ENCODE data around the gene EHF.
"Not testable (repeated sequence)": the region's sequence is repeated elsewhere in the genome, so short reads cannot be mapped to it uniquely, and the experiment has no call there.

The EHF gene

DNA sequence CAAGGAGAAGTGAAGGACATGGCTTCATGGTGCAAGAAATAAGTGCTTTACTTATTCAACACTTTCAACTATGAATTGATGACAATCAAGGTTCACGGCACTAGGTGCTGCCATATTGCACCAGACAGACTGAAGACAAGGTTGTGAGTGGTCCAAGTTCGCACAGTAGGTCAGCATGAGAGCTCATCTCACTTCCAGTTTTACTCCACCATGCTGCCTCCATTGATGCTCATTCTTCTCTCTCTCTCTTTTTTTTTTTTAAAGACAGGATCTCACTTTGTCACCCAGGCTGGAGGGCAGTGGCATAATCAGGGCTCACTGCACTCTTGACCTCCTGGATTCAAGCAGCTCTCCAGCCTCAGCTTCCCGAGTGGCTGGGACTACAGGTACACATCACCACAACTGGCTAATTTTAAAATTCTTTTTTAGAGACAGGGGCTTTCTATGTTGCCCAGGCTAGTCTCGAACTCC, 47.7 kb downstream of the EHF start:
- no peak for DNase-seq (ENCODE audit: low read depth)

DNA sequence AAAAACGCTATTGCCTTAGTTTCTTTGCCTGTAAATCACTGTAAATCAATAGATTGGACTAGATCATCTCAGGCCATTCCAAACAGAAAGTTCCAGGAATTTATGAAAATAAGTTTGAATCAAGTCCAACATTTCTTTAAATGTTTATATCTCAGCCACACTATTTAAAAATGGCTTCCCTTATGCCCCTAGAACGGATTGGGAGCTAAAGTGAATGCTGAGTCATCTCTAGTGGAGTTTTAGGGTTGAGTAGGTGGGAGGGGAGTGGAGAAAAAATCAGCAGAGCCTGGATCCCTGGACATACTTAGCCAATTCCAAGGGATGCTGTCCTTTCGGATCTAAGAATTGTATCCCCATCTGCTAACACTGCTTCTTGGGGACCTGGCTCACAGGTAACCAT, 48.6 kb downstream of the EHF start:
- no peak for DNase-seq (ENCODE audit: low read depth)

DNA sequence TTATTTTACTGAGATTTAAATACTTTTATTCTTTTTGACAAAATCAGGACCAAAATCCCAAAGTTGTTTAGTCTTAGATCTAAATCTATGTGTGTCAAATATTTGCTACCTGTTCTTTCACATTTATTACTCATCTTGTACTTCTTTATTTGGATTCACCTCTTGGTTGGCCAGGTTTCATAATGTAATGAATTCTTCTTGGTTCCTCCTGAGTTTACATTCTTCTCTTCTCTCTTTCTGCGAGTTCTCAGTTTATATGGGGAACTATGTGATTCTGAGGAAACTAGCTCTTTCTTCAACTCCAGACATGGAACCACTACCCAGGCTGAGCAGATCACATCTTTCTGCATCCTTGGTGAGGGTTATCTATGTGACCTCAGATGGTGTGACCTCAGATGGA, 50.2 kb downstream of the EHF start:
- DNase-seq (ENCODE audit: low read depth) = no peak

DNA sequence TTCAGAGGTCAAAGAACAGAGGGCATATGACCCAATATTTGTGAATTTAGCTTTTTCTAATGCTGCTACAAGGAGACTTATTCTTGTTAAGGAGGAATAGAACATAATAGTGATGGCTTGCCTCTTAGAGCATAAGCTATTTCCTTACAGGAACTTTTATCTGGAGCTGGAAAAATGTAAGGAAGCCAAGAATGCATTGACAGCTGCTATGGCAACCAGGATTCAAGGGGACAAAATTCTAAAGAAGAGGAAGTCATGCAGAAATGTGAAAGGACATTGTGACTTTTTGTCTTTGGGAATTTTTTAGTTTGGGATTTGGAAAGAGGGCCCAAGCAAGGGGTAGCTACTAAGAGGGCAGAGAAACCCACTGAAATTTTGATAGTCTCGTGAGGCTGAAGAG, 51.1 kb downstream of the EHF start:
- no peak for DNase-seq (ENCODE audit: low read depth)

DNA sequence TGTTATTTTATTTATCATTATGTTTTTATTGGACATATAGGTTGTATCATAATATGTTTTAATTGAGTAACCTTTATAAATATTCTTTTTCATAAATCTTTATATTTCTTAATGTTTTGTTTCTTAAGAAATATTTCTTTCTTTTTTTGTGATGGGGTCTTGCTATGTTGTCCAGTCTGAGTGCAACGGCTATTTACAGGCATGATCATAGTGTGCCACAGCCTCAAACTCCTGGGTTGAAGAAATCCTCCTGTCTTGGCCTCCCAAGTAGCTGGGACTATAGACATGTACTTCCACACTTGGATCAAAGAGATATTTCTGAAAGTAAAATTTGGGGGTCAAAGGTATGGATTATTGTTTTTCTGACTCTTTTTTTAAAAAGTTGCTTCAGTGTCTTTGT, 53.1 kb downstream of the EHF start:
- DNase-seq (ENCODE audit: low read depth) = no peak

DNA sequence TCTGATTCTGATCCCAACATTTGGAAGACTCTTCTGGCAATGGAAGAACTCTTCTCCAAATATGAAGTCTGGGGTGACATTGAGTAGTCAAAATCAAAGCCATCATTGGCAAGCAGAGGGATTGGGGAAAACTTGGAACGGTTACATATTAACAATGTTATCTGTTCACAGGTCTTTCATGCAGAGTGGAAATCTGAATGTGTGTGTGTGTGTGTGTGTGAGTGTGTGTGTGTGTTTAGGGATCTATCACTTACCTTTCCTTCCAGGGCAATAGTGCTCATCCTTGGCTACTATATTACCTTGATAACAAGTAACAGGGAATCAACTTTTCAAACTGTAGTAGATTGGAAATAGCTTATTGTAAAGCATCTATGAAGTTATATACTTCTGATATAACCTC, 55.3 kb downstream of the EHF start:
- no peak for DNase-seq (ENCODE audit: low read depth)

DNA sequence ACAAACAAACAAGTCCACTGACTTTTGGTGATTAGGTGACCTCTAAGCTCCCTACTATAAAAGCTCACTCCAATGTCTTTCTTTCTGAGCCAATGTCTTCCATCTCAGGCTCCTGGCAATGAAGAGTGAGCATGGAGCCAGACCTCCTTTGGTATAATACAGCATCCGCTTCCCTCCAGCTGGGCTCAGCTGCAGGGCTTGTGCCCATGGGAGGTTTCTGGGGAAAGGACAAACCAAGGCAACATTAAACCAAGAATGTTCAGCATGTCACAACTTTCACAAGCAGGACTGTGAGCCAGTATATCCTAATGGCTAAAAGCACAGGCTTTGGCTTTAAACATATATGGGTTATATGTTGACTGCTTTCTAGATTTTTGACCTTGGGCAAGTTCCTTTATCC, 58.8 kb downstream of the EHF start:
- DNase-seq (ENCODE audit: low read depth) = no peak

DNA sequence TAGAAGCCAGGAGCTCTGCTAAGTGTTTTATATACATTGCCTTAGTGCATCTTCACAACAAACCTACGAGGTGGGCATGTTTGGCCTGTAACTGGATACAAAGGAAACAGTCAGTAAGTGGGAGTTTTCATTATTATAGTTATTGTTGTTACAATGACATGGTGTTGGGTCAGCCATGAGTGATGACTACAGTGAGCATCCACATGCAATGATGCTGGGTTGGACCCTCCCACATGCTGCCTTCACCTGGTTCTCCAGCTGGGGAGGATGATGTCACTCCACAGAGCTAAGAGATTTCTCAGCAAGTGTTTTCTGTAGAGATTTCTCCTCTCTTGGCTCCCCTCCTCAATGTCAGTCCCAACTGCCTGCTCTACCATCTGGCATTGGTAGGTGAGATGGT, 59.3 kb downstream of the EHF start:
- no peak for DNase-seq (ENCODE audit: low read depth)

DNA sequence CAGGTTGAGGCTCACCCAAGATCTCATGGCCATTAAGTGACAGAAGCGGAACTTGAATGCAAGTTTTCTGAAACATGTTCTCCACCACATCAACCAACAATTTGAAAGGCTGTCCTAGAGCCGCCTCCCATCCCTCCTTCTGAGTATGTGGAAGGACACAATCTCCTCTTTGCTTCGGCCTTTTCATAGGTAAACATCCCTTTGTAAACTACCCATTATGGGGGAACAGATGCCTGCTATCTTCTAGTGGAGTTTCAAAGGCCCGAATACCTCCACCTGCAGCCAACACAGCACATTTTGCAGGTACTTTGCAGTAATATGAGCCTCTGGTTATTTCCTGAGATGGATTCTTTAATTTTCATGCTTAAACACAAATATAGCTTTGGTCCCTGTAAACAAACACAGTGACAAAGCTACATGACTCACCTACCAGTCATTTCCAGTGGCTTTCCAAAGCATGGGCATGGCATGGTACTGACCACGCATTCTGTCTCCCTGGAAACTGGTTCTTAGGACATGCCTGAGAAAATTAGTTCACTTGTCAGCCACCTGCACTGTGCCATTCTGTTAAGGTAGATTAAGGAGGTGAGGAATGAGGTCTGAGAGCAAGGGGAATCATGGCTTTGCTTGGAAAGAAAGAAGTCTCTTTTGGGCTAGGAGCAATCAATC, 60.2 kb downstream of the EHF start:
- no peak for DNase-seq (ENCODE audit: low read depth)

DNA sequence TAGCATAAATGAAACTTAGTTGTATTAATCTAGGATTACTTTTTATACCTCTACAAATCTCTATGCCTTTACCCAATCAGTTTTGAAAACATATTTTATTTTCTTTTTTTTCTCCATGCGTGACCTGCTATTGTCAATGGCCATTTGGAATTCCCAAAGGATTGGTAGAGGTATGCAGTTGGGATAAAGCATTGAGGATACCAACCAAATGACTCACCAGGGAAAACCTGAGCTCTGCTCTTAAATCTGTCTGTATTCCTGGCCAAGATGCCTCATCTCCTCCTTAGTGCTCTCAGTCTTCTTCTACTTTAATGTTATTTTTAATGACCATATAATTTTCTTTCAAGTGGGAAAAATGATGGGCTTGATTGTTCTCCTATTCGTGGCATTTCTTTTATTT, 61.9 kb downstream of the EHF start:
- no peak for DNase-seq (ENCODE audit: low read depth)

DNA sequence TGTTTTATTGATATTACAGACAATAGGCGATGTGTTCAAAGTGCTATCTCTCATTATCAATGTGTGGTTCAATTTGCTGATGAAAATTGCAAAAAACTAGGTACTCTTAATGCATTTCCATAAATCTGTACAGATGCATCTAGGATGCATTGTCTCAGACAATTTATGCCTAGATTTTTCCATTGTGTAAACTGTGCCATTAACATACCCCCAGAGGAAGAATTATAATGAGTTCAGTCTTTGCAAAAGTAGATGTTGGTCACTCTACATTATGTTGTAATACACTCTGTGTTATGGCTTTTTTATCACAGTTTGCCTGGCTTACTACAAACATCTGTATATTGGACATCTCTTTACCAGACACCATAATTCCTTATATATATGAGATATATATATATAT, 62.5 kb downstream of the EHF start:
- DNase-seq (ENCODE audit: low read depth) = no peak

DNA sequence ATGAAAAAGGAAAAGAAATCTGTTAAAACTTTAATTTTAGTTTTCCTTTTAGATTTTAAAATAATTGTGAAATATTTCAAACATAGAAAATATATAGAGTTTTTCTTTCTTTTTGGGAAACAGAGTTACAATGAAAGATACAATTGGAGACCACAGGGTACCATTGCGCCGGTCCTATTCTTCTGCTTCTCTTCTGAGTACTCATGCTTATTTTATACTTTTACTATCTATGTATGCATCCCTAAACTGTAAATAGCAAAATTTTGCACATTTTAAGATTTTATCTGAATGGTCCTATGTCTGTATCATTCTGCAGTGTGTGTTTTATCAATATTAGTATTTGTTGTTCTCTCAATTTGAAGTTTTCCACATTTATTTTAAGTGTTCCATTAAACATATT, 65.0 kb downstream of the EHF start:
- DNase-seq (ENCODE audit: low read depth) = no peak

DNA sequence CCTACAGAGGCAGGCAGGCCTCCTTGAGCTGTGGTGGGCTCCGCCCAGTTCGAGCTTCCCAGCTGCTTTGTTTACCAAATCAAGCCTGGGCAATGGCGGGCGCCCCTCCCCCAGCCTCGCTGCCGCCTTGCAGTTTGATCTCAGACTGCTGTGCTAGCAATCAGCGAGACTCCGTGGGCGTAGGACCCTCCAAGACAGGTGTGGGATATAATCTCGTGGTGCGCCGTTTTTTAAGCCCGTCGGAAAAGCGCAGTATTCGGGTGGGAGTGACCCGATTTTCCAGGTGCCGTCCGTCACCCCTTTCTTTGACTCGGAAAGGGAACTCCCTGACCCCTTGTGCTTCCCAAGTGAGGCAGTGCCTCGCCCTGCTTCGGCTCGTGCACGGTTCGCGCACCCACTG, 71.4 kb downstream of the EHF start:
- DNase-seq (ENCODE audit: low read depth) = not testable (repeated sequence)

DNA sequence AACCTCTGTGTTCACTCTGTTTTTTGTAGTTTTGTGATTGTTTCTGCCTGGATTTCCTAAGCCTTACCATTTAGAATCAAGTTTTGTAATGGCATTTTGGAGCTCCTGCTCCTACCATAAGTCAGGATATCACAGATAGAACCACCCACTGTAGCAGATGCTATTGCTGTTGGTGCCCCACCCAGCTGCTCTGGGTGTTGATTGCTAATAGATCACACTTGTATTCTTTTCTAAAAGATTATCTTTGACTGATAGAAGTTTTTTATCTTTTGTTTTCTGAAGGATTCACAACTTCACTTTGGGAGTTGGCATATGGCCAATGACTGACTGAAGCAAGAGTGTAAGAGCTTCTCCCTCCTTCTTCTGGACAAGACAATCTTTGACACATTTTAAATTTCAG, 76.0 kb downstream of the EHF start:
- no peak for DNase-seq (ENCODE audit: low read depth)

DNA sequence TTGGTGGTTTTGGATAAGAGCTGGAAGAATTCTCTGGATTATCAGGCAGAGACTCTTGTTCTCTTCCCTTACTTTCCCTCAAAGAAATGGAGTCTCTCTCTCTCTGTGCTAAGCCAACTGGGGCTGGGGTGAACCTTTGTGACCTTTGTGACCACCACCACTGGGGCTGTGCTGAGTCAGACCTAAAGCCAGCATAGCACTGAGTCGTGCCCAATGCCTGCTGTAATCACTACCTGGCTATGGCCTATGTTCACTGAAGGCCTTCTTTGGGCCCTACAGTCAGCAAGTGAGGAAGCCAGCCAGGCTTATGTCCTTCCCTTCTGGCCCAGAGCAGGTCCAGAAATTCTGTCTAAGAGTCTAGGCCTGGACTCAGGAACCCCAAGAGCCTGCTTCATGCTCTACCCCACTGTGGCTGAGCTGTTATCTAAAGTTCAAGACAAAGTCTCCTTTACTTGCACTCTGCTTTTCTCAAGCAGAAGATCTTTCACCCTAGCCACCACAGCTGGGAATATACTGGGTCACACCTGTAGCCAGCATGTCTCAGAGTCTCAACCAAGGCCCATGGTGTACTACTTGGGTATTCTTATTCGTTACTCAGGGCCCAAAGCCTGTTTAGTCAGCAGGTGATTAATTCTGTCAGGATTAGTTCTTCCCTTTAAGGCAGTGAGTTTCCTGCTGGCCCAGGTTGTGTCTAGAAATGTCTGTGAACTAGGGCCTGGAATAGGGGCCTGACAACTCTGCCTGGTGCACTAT, 86.0 kb downstream of the EHF start:
- no peak for DNase-seq (ENCODE audit: low read depth)

DNA sequence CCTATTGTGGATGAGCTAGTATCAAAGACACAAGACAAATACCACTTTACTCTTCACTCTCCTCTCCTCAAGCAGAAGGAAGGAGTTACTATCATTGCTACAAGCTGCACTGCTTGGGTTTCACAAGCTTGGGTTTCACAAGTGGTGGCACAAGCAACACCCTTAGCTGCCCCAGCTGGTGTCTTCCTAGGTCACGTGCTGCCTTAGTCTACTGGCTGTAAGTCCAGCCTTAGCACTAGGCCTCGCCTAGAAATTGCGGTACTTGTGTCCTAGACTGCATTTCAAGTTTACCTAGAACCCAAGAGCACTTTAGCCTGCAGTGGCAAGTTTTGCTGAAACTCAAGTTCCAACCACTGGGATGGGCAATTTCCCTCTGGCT, 86.6 kb downstream of the EHF start:
- DNase-seq (ENCODE audit: low read depth) = no peak
